GM19463 (cell line): ENCODE data around the gene SHROOM2.

Experiments
- ATAC-seq: cut with Tn5 transposase; IDR thresholded peaks from one replicate; pipeline ENCODE4 v1.9.1; 2021; ENCODE audit warnings: mild to moderate bottlenecking, moderate library complexity; ENCODE audit not compliant: unreplicated experiment

SHROOM2 gene

GRCh38 chrX:9888953-9889470, 102.8 kb downstream of the SHROOM2 start:
- no peak for ATAC-seq

DNA sequence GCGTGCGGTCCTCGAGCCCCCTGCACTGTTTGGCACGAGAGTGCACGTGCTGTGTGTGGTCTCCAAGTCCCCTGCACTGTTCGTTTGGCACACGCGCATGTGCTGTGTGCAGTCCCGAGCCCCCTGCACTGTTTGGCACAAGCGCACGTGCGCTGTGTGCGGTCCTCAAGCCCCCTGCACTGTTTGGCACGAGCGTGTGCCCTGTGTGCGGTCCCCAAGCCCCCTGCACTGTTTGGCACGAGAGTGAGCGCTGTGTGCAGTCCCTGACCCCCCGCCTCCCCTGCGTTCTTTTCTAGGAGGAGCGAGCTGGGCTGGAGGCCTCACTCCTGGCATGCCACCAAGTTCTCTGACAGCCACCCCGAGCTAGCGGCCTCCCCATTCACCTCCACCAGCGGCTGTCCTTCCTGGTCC, 104.5 kb downstream of the SHROOM2 start:
- no peak for ATAC-seq

DNA sequence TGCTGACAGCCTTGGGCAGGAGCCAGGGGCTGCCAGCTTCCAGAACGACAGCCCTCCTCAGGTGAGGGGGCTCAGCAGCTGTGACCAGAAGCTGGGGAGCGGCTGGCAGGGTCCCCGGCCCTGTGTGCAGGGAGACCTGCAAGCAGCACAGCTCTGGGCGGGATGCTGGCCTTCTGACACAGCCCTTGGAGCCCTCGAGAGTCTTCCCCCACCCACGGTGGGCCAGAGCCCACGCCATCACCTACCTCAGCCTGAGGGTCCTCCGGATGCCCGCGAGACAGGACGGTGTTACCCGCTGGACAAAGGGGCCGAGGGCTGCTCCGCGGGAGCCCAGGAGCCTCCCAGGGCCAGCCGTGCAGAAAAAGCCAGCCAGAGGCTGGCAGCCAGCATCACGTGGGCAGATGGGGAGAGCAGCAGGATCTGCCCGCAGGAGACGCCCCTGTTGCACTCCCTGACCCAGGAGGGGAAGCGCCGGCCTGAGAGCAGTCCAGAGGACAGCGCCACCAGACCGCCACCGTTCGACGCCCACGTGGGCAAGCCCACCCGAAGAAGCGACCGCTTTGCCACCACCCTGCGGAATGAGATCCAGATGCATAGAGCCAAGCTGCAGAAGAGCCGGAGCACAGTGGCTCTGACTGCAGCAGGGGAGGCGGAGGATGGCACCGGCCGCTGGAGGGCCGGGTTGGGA, 109.1 kb downstream of the SHROOM2 start:
- ATAC-seq: no peak

DNA sequence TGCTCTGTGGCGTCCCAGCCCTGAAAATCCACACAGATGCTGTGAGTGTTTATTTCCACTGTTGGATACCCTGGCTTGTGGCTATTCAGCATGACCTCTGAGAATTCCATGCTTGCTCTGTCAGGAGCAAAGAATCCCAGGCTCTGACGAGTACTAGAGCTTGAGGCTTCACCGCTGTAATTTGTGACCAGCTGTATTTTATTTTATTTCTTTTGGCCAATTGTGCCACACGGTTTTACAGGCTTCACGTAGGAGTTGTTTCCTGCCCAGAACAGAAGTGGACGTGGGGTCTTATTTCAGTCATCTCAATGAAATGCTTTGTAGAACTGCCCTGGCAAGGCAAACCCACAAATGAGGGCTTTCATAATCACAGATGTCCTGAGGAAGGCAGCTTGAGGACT, 111.5 kb downstream of the SHROOM2 start:
- ATAC-seq: no peak

GRCh38 chrX:9899640-9900111, 113.4 kb downstream of the SHROOM2 start:
- ATAC-seq: no peak

GRCh38 chrX:9902656-9903055, 116.4 kb downstream of the SHROOM2 start:
- ATAC-seq: no peak

DNA sequence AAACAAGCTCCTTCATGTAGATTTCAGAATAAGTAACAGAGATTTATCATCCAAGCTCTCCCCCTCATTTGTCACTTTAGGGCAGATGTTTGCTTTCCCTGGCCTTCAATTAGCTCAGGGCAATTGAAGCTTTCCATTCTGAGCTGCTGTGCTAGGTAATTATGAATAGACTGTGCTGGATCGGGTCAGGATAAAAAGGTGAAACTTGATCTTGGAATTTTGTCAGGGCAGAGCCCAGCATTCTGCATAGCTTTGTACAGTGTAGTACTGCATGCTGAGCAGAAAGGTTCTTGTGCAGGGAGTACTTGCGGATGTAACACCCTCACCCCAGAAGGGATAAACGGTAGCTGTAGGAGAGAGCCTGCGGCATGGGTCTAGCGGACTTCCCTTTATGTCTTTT, 116.9 kb downstream of the SHROOM2 start:
- ATAC-seq: no peak

DNA sequence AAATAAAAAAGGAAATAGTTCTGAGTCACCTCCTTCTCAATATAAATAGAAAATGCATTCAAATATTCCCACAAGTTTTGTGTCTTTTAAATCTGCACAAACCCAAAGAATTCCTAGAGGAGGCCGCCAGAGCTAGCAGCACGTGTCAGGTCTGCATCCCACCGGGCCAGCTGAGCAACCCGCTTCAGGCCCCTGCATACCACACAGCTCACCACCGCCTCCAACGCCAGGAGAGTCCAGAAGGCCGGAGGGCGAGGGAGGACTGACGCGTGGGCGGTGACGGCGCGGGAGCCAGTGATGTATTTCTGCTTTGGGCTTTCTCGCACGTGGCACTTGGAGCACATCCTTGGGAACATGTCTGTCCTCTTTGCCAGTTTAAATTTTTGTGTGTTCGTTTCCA, 119.1 kb downstream of the SHROOM2 start:
- no peak for ATAC-seq

- ATAC-seq: no peak
Measured at GRCh38 chrX:9905721-9906120, 119.5 kb downstream of the SHROOM2 start.

DNA sequence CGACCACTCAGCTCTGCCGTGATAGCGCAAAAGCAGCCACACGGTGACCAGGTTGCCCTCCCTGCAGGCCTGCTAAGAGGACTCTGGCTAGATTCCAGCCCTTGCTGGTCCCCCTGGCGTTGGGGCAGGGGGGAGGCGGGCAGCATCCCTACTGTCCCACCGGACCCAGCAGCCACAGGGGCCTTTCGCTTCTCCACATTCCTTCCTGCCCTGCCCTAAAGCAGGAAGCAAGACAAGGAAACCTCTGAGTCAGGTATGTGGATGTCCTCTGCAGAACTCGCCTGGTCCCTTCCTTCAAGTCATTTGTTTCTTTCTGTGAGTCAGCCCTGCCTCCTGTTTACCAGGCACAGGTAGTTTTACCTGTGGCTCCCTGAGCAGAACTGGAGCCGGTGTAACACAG, 120.7 kb downstream of the SHROOM2 start:
- no peak for ATAC-seq

DNA sequence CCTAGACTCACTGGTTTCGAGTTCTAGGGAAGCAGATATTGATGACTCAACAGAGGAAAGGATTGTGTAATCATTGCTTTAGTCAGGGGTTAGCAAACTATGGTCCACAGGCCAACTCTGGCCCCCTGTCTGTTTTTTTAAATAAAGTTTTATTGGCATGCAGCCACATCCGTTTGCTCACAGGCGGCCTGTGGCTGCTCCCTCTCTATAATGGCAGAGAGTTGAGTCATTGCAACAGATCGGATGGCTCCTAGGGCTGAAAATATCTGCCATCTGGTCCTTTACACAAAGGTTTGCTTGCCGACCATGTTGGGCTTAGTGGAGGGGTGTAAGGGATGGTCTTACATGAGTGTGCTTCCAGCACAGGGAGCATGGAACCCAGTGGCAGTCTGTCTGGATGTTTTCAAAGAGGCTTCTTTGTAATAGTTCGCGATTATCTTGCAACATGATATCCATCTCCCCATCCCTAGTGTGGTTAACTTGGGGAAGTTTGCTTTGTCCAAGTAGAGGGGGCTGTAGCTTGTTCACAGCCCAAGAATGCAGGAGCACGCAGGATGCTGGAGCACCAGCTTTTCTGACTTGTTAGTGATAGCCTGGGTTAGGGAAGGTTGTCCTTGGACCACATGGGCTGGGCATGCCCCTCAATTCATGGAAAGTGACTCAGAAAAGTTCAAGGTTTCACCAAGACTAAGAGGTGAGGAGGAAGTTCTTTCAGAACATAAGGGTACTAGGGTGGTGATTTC, 121.6 kb downstream of the SHROOM2 start:
- no peak for ATAC-seq

DNA sequence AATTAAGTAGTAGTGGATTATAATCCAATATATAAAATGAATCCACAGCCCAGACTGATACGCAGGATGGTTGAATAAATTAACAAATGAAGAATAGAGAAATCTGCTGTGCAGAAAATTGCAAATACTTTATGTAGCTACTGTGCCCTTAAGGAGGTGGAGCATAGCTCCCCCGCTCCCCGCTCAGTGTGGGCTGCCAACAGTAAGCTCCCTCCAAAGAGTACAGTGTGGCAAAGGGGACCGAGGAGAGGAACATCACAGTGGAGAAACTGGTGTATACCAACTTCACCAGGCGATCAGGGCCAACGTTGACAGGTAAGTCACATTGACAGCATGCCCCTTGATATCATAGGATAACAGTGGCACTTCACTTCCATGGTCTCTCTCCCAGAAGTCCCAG, 123.0 kb downstream of the SHROOM2 start:
- ATAC-seq: no peak

- no peak for ATAC-seq
Measured at GRCh38 chrX:9911487-9911886, 125.3 kb downstream of the SHROOM2 start.

DNA sequence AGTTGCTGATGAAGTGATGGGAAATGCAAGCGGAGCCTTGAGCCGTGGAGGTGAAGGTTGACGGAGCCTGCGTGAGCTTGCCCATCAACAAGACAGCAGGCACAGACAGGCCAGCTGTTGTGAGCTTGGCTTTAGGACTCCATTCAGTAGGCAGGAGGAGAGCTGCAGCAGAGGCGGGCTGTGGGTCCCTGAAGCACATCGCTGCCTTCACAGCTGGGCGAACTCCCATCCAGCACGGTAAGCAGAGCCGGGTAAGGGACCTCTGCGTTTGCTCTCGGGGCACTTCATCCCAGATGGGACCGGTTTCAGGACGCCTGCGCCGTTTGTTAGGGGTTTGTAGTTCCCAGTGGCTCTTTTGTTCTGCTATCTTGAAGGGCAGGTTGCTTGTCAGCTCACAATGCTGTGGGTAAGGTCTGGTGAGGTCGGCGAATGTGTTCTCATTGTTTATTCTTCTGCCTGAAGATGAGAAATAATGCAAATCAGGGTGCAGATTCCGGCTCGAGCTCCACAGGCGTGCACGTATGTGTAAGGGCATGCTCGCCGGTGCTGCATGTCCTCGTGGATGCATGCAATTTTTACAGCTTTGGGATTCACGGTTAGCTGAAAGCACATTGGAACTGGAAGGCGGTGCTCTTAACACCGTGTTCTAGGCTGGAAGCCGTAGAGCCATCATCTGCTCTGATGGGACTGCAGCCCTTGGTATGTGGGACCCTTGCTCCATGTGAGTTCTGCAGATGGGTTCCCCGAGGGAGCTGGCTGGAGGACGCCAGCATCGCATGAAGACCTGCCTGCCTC, 126.3 kb downstream of the SHROOM2 start:
- no peak for ATAC-seq

DNA sequence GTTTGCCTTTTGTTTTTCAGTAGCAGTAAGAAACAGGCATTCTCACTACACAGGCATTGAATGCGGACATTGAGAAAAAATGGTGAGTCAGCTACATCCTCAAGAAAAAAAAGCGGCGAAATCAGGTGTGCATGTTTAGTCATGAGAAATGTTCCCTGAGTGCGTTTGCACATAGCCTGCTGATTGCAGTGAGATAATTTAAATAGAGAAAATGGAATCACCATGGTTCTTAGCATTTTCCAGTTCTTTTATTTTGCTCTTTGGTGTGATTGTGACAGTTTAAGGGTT, 126.9 kb downstream of the SHROOM2 start:
- ATAC-seq: no peak

- ATAC-seq: no peak
Measured at GRCh38 chrX:9917861-9918260, 131.6 kb downstream of the SHROOM2 start.

GRCh38 chrX:9919632-9920172, 133.5 kb downstream of the SHROOM2 start:
- ATAC-seq: no peak

GRCh38 chrX:9921407-9921806, 135.2 kb downstream of the SHROOM2 start:
- no peak for ATAC-seq

DNA sequence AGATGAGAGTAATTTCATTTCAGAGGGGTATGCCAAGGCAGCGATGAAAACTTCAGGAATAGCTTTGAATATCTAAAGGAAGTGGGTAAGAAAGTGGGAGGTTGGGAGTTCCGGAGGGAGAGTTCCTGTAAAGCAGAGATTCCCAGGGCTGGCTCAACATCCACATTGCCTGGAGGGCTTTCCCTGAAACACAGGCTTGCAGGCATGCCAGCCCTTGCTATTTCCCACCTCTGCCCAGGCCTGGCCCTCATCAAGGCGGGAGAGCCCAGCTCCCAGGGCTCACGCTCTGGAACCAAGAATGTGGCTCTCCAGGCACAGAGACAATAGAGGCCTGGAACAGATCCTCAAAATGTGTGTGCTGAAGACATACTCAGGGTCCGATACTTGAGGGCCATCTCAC, 137.1 kb downstream of the SHROOM2 start:
- no peak for ATAC-seq

GRCh38 chrX:9926002-9926401, 139.8 kb downstream of the SHROOM2 start:
- ATAC-seq: no peak

DNA sequence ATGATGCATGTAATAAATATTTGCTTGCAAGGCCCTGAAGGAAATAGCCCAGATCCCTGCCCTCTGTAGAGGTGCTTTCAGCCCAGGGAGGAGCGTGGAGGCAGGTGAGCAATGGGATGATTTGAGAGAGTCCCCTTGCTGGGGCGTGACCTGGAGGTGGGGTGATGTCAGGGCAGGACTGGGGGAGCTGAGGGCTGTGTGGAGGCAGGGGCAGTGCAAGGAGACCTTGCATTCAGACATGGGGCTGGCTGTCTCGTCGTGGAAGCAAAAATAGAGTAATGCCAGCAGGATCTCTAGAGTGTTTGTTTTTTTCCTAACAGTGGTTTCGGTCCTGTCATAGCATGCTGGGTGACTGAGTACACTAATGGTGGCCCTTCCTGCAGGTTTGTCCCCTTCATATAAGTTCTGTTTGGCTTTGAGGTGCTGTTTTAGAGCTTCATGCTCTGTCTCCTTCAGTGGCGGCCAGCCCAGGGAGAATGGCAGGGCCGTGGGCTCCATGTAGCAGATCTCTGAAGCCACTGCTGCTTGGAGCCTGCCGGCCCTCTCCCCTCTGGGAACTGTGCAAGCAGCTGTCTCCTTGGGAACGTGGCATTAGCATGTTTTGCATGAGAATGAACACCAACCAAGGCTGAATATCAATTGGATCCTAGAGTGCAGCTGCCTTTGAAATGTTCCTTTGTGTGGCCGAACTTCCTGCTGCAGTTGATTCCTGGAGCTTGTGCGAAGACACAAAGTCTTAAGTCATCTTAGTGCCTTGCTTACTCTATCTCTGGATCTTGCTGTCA, 141.7 kb downstream of the SHROOM2 start:
- no peak for ATAC-seq
